ENCODE measurements around the gene KCNRG. TPM values are rescaled to one million over a fixed set of nuclear protein-coding genes. Genes with fewer than 3 reads are reported as not detected.
A peak's percentile ranks its signal among the peaks of the same experiment; 100 is the strongest.

KCNRG gene
- total and polyA plus RNA-seq, 7 donors = 0.31 to 0.73 (median 0.60) TPM; not detected in 2

- Histone ChIP-seq H3K9me3 (no peaks in the 10 kb centered on the region), H3K4me1 (peaks cover 28% of the 10 kb centered on the region), H3K4me3 (no peak overlapping the region), H3K36me3 (ENCODE audit: insufficient read depth in 1 of 2, low read depth in 1 of 2) (peaks cover 7 to 45% of the 10 kb centered on the region in 2 donors), H3K27me3 (ENCODE audit: insufficient read depth in 3 of 3, low read length in 2 of 3) (no peaks in the 10 kb centered on the region), H3K27ac (no peak overlapping the region)
- intact Hi-C loops (cut with DNase I) = no loop called here
- TF ChIP-seq CTCF (IDR thresholded peaks at IDR 0.05) = no peak
- DNase-seq (no peak), ATAC-seq (no peak)
- WGBS, 3 donors = 79 to 98% (median 92%) methylated on average over 1 of the region's 1 CpG
Observed at GRCh38 chr13:50014386-50014785, 858 bp upstream of the KCNRG start.

DNA sequence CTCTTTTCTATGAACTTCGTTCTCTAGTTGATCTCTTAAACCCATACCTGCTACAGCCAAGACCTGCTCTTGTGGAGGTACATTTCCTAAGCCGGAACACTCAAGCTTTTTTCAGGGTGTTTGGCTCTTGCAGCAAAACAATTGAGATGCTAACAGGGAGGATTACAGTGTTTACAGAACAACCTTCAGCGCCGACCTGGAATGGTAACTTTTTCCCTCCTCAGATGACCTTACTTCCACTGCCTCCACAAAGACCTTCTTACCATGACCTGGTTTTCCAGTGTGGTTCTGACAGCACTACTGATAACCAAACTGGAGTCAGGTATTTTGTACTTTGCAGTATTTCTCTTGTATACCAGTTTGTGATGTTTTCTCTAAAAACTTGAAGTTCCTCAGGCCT lies 506 bp downstream of the KCNRG start:
- no peak for TF ChIP-seq CTCF (IDR thresholded peaks at IDR 0.05)
- WGBS, 3 donors = 37 to 45% (median 44%) methylated on average over 4 of the region's 4 CpGs
- peaks cover 28% of the 10 kb centered on the region for H3K4me1 ChIP-seq
- H3K36me3 ChIP-seq (ENCODE audit: insufficient read depth in 1 of 2, low read depth in 1 of 2) = peaks cover 7 to 38% of the 10 kb centered on the region in 2 donors
- no peak for ATAC-seq
- no peaks in the 10 kb centered on the region for H3K27me3 ChIP-seq (ENCODE audit: insufficient read depth in 3 of 3, low read length in 2 of 3)
- H3K27ac ChIP-seq = peak overlapping the region; percentile 2
- intact Hi-C loops (cut with DNase I) = no loop called here
- H3K9me3 ChIP-seq = no peaks in the 10 kb centered on the region
- no peak for DNase-seq
- no peak overlapping the region for H3K4me3 ChIP-seq

DNA sequence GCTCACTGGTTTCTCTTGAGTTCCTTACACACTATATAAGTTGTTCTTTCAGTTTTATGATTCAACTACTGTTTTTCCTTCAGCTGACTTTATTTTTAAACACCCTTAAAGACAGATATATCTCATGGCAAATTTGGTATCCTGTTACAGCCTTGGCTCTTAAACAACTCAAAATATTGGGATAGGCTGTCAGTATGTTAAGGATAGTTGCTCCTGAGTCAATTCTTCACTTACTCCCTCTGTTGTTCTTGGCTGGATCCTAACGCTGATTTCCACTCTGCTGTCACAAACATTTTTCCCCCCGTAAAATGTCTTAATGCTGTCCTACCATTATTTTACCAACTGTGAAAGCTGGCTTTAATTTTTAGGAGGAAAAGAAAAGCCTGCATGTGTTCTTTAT lies 1.2 kb downstream of the KCNRG start:
- Histone ChIP-seq H3K27ac (peak overlapping the region; percentile 56), H3K27me3 (ENCODE audit: insufficient read depth in 3 of 3, low read length in 2 of 3) (no peaks in the 10 kb centered on the region), H3K4me3 (no peak overlapping the region), H3K9me3 (no peaks in the 10 kb centered on the region), H3K36me3 (ENCODE audit: insufficient read depth in 1 of 2, low read depth in 1 of 2) (peaks cover 7 to 38% of the 10 kb centered on the region in 2 donors), H3K4me1 (peaks cover 28% of the 10 kb centered on the region)
- DNase-seq (no peak), ATAC-seq (no peak)
- 43 to 58% (median 46%) methylated on average over 2 of the region's 2 CpGs for WGBS, 3 donors
- intact Hi-C loops (cut with DNase I) = no loop called here
- no peak for TF ChIP-seq CTCF (IDR thresholded peaks at IDR 0.05)

DNA sequence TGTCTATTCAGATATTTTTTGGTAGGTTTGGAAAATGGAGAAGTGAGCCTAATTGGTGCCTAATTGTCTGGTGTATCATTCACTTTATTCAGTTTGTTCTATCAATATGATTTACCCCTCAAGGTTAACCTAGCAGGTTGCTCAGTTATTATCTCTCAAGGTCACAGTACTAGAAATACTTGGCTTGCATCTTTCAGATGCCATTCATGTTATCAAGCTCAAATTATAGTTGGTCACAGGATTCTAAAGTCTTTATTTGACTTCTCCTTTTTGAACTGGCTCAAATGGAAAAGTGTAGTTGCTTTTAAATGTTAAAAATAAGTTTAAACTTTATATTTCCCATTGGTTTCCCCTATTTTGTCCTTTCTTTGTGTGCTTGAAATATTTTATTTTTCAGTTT lies 2.6 kb downstream of the KCNRG start:
- Histone ChIP-seq H3K27me3 (ENCODE audit: insufficient read depth in 3 of 3, low read length in 2 of 3) (no peaks in the 10 kb centered on the region), H3K9me3 (no peaks in the 10 kb centered on the region), H3K27ac (peak overlapping the region; percentile 12), H3K4me3 (no peak overlapping the region), H3K36me3 (ENCODE audit: insufficient read depth in 1 of 2, low read depth in 1 of 2) (peaks cover under 1 to 38% of the 10 kb centered on the region in 2 donors), H3K4me1 (peaks cover 28% of the 10 kb centered on the region)
- DNase-seq (no peak), ATAC-seq (peak in 3 of 4 donors; percentile 17 to 44 (median 41))
- intact Hi-C loops (cut with DNase I) = no loop called here
- no peak for TF ChIP-seq CTCF (IDR thresholded peaks at IDR 0.05)

DNA sequence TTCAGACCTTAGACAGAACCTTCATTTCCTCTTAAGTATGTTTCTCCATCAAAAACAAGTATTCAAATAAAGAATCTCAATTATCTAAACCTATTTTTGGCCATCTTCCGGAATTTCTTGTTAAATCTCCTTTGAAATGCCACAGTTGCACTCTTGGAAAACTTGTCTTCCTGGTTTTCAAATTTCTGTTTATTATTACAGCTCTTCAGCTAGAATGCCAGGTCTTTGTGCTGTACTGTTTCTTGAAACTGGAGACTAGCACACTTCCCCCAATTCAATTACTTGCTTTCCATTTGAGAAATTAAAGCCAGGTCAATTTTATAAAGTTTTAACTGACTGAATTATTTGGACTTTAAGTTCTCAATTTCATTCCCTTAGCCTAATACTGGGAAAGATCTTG lies 10.2 kb downstream of the KCNRG start:
- no peaks in the 10 kb centered on the region for H3K9me3 ChIP-seq
- H3K36me3 ChIP-seq (ENCODE audit: insufficient read depth in 1 of 2, low read depth in 1 of 2) = peaks cover 0 to 55% of the 10 kb centered on the region in 2 donors
- no peak overlapping the region for H3K4me3 ChIP-seq
- no peak for ATAC-seq
- no peak for TF ChIP-seq CTCF (IDR thresholded peaks at IDR 0.05)
- H3K4me1 ChIP-seq = no peaks in the 10 kb centered on the region
- intact Hi-C loops (cut with DNase I) = no loop called here
- DNase-seq = no peak
- H3K27ac ChIP-seq = no peak overlapping the region
- 74 to 79% (median 77%) methylated on average over 1 of the region's 1 CpG for WGBS, 3 donors
- no peaks in the 10 kb centered on the region for H3K27me3 ChIP-seq (ENCODE audit: insufficient read depth in 3 of 3, low read length in 2 of 3)

All from psoas muscle (tissue), 8 donors.